SH-SY5Y (cell line): Measurements from ENCODE around the gene POLA1.

ENCODE experiments used
- GATA2 ChIP-seq: IDR thresholded peaks from 2 replicates; pipeline ENCODE4 v1.6.1; 2011; ENCODE audit warnings: mild to moderate bottlenecking, low read depth, low read length
- GATA3 ChIP-seq: IDR thresholded peaks from 2 replicates; pipeline ENCODE4 v1.6.1; 2011; ENCODE audit warnings: low read depth, mild to moderate bottlenecking, low read length, moderate library complexity

Gene POLA1

DNA sequence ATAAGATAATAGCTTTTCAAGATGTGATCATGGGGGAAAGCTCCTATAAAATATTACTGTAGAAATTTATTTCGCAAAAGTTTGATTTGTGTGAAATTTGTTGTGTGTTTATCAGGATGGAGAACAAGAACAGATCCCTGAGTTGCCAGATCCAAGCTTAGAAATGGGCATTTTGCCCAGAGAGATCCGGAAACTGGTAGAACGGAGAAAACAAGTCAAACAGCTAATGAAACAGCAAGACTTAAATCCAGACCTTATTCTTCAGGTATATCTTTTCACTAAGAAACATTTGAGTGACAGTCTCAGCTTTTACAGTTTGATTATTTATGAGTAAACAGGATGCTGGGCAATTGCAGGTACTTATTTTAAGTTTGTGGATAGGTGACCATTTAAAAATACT lies 54.5 kb downstream of the POLA1 start:
- TF ChIP-seq GATA3 (no peak), GATA2 (no peak)

DNA sequence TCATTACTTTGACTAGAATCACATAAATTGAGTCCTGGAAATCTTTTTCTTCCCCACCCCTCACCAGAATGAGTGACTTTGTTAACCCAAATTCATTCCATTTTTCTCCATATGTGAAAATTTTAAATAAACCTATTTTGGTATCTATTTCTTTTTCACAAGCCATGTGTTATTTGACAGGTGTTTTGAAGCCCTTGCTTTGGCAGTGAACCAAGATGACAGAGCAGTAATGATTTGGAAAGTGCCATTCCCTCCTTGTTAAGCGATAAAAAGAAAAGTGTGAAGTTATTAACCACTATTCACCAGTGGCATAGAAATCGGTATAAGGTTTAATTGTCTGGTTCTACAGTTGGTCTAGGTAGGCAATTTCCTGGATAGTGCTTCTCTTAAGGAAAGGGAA lies 66.1 kb downstream of the POLA1 start:
- no peak for TF ChIP-seq GATA2
- TF ChIP-seq GATA3, result no peak

DNA sequence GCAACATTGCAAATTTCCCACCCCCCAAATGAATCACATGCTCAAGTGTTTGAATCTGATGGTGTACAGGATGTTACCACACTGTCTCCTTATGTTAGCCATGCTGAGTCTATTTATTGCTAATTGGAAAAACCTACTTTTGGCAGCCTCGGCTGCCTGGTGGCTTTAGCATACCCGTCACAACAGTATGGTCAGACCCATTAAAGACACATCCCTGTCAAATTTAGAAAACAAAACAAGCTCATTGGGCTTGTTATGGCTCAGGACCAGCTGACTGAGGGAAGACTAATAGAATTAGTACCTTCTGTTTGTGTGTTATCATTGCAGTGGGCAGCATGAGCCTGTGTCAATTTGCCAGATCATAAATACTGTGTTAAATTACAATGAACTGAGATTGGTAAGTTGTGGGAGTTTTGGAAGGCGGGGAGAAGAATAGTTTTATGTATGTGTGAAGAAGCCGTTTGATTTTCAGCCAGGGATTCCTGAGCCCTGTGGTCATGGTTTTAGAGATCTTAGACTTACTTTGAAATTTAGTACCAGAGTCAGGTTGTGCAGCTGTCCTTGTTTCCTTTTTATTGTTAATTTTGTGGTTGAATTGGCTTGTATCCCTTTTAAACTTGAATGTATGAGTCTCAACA lies 66.8 kb downstream of the POLA1 start:
- TF ChIP-seq GATA3 (no peak), GATA2 (no peak)

DNA sequence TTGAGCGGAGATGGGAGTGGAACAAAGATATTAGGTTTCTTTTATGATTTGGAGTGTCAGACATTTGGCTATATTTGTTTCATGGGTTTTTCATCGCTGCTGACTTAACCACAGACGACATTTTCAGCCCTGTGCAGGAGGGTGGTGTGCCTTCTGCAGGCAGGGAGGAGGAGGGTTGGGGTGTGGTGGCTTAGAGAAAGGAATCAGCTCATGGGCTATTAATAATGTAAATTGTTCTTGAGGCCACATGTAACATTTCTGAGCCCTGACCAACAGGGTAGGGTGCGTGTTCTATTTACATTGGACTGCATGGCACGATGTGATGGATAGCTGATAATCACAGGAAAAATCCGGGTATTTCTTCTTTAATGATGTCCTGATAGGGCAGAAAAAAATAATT lies 67.6 kb downstream of the POLA1 start:
- TF ChIP-seq GATA3 (no peak), GATA2 (no peak)

DNA sequence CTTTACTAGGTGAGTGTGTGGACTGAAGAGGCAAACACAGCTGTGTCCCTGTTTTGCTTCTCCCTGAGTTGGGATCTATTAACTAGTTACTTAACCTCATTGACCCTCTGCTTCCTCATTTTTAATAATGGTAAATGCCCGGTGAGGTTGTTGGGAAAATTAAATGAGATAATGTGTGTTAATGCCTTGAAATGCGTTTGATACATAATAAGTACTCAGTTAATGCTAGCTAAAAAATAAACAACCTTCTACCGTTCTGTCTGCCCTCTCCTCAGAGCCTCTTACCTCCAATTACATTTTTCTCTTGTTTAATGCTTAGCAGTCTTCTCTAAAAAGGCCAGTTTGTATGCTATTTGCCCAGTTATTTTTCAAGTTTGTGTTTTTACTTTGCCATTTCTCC lies 70.3 kb downstream of the POLA1 start:
- TF ChIP-seq GATA2, result no peak
- no peak for TF ChIP-seq GATA3

DNA sequence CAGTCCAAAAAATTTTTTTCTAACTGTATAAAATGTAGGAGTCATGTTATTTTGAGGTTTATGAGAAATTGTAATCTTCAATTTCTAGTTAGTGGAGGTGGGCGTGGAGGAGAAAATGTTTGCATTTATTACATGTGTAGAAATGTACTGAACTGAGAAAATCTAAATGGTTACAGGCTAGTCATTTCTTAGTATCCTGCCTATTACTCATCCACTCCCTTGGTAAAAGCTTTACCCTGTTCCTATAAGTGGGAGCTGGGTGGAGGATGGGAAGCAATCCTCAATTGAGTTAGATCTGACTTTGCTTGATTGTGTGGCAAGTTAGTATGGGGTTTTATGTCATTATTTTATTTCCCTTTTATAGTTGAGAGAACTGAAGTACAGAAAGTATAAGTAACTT lies 73.8 kb downstream of the POLA1 start:
- TF ChIP-seq GATA3 (no peak), GATA2 (no peak)

DNA sequence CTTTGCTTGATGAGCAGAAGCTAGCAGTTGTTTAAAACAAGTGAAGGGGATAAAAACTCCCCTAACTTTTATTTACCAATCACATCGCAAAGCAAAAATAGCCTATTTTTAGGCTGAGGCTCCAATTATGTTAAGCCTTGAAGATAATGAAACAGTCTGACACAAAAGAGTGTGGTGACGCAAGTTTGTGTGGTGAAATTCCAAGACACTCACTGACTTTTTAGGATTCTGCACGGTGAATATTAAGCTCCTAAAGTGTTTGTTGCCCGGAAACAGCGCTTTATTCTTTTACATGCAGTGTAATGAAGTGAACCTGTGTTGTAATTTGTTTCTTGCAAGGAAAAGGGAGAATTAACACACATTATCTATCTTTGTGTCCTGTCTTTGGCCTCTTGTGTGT lies 74.8 kb downstream of the POLA1 start:
- TF ChIP-seq GATA2 (no peak), GATA3 (no peak)

DNA sequence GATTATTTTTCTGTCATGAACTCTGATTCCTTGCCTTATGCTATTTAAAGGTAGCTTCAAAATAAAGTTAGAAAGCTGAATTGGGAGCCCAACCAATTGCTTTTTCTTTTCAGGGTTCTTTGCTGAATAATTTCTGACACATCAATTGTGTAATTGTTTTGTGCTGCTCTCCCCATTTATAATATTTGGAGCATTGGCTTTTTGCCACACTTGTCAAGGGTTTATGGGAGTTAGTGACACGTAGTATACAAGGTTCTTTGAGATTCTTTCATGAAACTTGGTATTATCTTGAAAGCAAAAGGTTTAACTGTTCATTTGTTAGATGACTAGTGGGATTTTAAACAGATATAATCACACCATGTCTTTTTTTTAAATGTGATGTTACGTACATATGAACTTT lies 80.9 kb downstream of the POLA1 start:
- no peak for TF ChIP-seq GATA3
- TF ChIP-seq GATA2, result no peak

DNA sequence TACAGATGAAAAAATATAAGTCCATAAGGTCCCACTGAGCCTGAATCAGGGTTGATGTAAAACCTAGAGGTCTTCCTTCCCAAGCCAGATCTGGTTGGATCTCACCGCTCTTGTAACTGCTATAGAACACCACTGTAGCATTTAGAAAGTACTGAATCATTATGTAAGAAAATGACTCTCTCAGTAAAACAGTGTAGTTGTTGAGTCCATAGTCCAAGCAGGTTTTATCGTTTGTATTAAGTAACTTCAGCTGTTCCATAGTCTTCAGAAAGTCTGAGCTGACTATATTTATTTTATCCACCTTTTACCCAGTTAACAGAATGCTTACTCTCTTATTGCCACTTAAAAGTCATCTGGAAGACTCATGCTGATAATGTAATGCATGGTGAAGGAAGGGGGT lies 82.2 kb downstream of the POLA1 start:
- TF ChIP-seq GATA2, result no peak
- no peak for TF ChIP-seq GATA3

DNA sequence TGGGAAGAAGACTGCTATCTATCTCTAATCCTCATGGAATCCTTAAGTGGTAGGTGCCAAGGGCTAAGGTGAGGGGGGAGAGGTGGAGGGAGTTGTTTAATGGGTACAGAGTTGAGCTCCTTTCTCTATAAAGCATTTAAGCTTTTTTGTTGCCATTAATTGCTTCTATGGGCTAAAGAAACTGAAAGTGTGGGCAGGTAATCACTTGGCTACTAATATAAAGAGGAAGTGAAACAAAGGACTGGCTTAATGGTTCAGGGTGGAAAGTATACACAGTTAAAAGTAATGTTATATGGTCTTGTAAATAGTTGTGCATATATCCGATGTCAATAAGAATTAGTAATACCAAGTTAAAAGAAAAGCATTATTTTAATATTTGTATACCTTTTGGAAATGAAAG lies 83.9 kb downstream of the POLA1 start:
- TF ChIP-seq GATA2 (no peak), GATA3 (no peak)

DNA sequence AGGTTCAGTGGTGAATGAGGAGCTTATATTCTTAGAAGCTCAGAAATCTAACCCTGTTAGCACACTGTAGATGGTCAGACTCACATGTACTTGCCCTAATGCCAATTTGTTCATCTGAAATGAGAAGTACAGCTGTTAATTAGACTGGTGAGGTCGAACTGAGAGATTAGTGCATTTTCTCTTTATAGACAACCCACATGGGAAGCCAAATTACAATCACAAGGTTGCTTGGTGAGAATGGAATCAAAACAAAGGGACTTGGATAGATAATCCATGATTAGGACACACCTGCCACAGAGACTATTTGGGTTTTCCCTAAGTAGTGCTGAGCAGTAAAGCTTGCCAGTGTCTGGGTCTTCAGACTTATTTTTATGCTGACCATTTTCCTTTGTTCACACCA lies 88.3 kb downstream of the POLA1 start:
- TF ChIP-seq GATA3, result no peak
- no peak for TF ChIP-seq GATA2

DNA sequence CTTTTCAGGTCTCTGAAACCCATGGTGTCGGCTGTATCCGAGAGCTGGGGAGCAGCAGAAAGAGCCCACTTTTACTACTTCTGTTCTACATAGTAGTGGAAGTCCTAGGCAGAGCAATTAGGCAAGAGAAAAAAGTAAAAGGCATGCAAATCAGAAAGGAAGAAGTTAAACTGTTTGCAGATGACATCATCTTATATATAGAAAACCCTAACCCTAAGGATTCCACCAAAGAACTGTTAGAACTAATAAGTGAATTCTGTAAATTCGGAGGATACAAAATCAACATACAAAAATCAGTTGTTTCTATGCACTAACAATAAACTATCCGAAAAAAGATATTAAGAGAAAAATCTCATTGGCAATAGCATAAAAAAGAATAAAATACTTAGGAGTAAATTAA lies 95.3 kb downstream of the POLA1 start:
- TF ChIP-seq GATA2 (no peak), GATA3 (no peak)

DNA sequence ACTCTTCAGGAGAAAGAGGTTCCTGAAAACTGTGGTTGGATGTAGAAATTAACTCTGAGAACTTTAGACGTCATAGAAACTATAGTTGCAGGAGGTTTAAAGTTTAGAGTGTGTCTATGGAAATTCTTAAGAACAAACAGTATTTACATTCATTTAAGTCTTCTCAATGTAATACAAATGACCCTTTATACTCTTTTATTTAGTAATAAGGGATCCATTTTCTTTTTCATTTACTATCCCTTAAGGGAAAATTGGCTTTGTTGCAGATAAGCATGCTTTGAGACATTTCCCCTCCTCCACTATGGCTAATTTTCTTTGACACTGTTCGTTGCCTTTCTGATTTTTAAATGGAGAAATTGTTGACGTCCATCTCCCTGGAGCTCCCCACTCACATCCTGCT lies 96.4 kb downstream of the POLA1 start:
- TF ChIP-seq GATA2 (no peak), GATA3 (no peak)

DNA sequence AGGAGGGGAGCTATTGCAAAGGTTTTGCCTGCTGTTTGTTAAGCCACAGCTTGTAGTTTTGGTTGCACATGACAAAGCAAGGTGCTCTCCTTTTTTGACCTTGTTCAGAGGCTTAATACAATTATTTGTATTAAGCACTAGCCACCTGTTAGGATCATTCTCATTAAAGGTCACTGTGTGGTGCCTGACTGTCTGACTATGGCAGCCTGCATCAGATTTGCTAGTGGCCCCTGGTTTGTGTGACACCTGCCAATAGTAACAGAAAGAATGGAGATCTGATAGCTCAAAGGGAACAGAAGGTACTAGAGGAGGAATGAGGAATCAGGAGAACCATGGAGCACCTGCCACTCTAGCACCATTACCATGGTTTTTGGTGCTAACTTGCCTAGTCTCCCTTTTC lies 102.5 kb downstream of the POLA1 start:
- TF ChIP-seq GATA2, result no peak
- TF ChIP-seq GATA3, result no peak

DNA sequence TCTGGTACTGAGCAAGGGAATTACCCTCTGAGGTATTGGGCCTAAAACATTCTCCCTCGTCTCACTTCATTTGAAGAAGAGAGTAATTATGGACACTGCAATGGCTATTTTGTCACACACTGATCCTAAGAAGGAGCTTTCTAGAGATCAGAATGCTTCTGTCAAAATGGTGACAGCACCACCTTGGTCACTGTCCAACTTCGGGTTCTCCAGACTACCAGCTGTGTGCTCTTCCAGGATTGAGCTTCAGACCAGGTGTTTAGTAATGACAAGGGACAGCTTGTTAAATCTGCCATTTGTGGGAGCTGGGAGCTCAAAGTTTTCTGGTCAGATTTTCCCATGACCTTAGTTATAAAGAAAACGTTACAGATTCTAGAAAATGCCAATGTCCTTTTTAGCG lies 105.4 kb downstream of the POLA1 start:
- TF ChIP-seq GATA3, result no peak
- no peak for TF ChIP-seq GATA2

DNA sequence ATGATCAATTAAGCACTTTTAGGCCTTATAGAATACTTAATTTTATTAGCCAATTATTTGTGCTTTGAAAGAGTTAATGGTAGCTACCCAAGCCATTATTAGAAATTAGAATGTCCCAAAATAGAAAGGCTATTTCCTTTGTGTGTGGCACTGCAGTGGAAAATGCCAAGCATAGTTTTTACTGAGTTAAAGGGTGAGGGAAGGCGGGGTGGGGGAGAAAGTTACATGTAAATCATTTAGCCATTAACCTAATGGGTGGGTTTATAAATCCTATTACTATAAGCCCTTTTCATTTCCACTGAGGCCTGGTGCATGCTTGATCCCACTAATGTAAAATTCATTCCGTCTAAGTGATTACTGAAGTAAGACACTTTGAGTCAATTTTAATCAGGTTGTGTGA lies 105.8 kb downstream of the POLA1 start:
- TF ChIP-seq GATA3, result no peak
